Immature natural killer cell (primary cell): ENCODE results near the gene RPP25L. TPM values are rescaled to one million over a fixed set of nuclear protein-coding genes. Genes with fewer than 3 reads are reported as not detected.
A peak's percentile ranks its signal among the peaks of the same experiment; 100 is the strongest.

ENCODE experiments used
- DNase-seq, 3 donors: peaks; one replicate each; pipeline ENCODE4 v3.0.0; 2022; ENCODE audit warnings: mixed read lengths in 1 of 3
- H3K27ac Mint-ChIP-seq, 6 donors: one replicate each; pipeline ENCODE4 v1.8.0; 2020; ENCODE audit warnings: mixed read lengths in 6 of 6, mild to moderate bottlenecking in 5 of 6, inconsistent platforms in 4 of 6, moderate library complexity in 3 of 6
- H3K27me3 Mint-ChIP-seq, 3 donors: one replicate each; pipeline ENCODE4 v1.8.0; 2020 to 2021; ENCODE audit warnings: low read depth in 3 of 3, mild to moderate bottlenecking in 3 of 3, mixed read lengths in 3 of 3, moderate library complexity in 3 of 3, inconsistent platforms in 1 of 3
- H3K36me3 Mint-ChIP-seq, 3 donors: one replicate each; pipeline ENCODE4 v1.8.0; 2020; ENCODE audit warnings: mixed read lengths in 3 of 3, inconsistent platforms in 2 of 3, mild to moderate bottlenecking in 2 of 3
- H3K4me1 Mint-ChIP-seq, 2 donors: one replicate each; pipeline ENCODE4 v1.8.0; 2020; ENCODE audit warnings: inconsistent platforms in 2 of 2, mild to moderate bottlenecking in 2 of 2, mixed read lengths in 2 of 2, moderate library complexity in 1 of 2
- H3K4me3 Mint-ChIP-seq, 5 donors: one replicate each; pipeline ENCODE4 v1.8.0; 2020; ENCODE audit warnings: mild to moderate bottlenecking in 5 of 5, mixed read lengths in 5 of 5, inconsistent platforms in 3 of 5, moderate library complexity in 3 of 5
- H3K9me3 Mint-ChIP-seq, 6 donors: one replicate each; pipeline ENCODE4 v1.8.0; 2020; ENCODE audit warnings: mild to moderate bottlenecking in 6 of 6, mixed read lengths in 6 of 6, inconsistent platforms in 4 of 6, moderate library complexity in 3 of 6
- polyA plus RNA-seq, 3 donors: library from polyadenylated mRNA; unstranded; fragments of 300-500 nt; fragmentation: Illumina TruSeq; gene quantifications; one replicate each; pipeline ENCODE4 v1.2.3, GENCODE V29; 2021

RPP25L gene
- polyA plus RNA-seq, 3 donors from 2014 or later, result 42.3 to 52.0 (median 43.4) TPM

- H3K36me3 Mint-ChIP-seq, result no peaks in the 10 kb centered on the region
- H3K4me1 Mint-ChIP-seq, result peaks cover 0 to 5% of the 10 kb centered on the region in 2 donors
- peaks cover 0 to 2% (median 0%) of the 10 kb centered on the region in 6 donors for H3K9me3 Mint-ChIP-seq
- DNase-seq, result no peak
- no peak overlapping the region for H3K4me3 Mint-ChIP-seq
- no peak overlapping the region for H3K27ac Mint-ChIP-seq
- H3K27me3 Mint-ChIP-seq, result peaks cover 18 to 27% (median 23%) of the 10 kb centered on the region in 3 donors
Measured at GRCh38 chr9:34579808-34580163, 32.1 kb downstream of the RPP25L start.

DNA sequence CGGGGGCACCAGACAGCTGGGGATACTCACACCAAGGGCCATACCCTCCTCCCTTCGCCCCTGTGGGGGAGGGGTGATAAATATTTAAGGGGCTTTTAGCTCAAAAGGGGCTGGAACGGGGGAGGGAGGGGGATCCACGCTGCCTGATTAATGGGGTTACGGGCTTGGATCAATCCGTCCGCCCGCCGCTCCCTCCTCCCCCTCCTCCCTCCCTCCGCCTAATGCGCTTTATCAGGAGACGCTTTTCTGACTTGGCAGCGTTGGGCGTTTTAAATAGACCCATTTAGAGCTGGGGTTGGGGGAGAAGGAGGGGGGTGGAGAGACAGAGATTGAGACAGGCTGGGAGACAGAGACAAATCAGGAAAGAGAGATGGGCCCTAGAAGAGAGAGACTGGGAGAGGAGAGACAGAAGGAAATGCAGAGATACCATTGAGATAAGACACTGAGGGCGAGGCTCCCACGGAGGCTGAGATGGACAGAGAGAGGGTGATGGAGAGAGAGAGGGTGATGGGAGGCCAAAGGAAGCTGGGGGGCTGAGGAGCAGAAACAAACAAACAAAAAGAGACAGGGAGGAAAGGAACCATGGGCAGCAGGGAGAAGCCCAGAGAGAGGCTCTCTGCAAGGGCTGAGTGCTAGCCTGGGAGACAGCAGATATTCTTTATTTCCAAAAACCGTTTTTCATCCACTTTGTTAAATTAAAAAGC is 32.6 kb downstream of the RPP25L start:
- no peaks in the 10 kb centered on the region for H3K36me3 Mint-ChIP-seq
- H3K27me3 Mint-ChIP-seq, result peaks cover 21 to 27% (median 23%) of the 10 kb centered on the region in 3 donors
- peaks cover 0 to 2% (median 0%) of the 10 kb centered on the region in 6 donors for H3K9me3 Mint-ChIP-seq
- no peak overlapping the region for H3K4me3 Mint-ChIP-seq
- H3K27ac Mint-ChIP-seq, result no peak overlapping the region
- no peak for DNase-seq
- peaks cover 0 to 5% of the 10 kb centered on the region in 2 donors for H3K4me1 Mint-ChIP-seq

DNA sequence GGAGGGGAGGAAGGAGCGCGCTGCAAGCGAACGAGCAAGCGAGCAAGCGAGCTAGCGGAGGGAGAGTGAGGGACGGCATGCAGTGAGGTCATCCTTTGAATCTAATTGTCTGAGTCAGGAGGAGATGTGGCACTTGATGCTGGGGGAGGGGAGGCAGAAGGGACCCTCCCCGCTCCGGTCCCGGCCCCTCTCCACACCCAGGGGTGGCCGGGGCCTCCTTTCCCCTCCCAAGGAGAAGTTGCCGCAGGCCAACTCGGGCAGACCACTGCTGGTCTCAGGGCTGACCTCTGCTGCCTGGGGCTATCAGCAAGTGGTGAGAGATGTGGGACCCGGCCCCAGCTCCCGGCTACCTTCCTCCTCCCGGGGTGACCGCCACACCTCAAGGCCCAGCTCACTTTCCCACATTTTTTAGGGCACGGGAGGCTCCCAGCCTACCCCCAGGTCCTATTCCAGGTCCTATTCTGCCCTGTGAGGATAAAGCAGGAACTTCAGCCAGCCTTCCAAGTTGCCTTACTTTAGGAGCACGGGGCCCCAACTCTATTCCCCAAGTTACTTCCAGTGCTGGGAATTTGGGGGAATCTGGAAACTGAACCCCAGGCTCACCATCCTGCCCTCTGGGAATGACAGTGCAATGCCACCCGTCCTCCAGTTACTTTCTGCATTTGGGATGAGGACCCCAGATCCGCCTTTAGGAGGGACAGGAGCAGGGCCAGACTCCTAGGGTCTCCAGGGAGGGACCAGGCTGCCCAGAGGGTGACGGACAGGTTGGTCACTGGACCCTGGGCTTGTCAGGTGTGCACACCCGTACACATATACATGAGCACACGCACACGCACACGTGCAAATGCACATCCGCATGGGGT is 33.4 kb downstream of the RPP25L start:
- Mint-ChIP-seq H3K27ac (no peak overlapping the region), H3K9me3 (peaks cover 0 to 2% (median 0%) of the 10 kb centered on the region in 6 donors), H3K4me3 (peak overlapping the region in 1 of 5 donors; percentile 39), H3K4me1 (peaks cover 0 to 5% of the 10 kb centered on the region in 2 donors), H3K27me3 (peaks cover 21 to 27% (median 24%) of the 10 kb centered on the region in 3 donors), H3K36me3 (no peaks in the 10 kb centered on the region)
- DNase-seq, result no peak

- H3K27ac Mint-ChIP-seq, result no peak overlapping the region
- DNase-seq, result no peak
- H3K4me3 Mint-ChIP-seq, result peak overlapping the region in 3 of 5 donors; percentile 21 to 61 (median 46)
- H3K4me1 Mint-ChIP-seq, result peaks cover 0 to 5% of the 10 kb centered on the region in 2 donors
- no peaks in the 10 kb centered on the region for H3K36me3 Mint-ChIP-seq
- H3K9me3 Mint-ChIP-seq, result peaks cover 0 to 2% (median 0%) of the 10 kb centered on the region in 6 donors
- peaks cover 21 to 27% (median 22%) of the 10 kb centered on the region in 3 donors for H3K27me3 Mint-ChIP-seq
Measured at GRCh38 chr9:34577400-34578240, 34.3 kb downstream of the RPP25L start.

DNA sequence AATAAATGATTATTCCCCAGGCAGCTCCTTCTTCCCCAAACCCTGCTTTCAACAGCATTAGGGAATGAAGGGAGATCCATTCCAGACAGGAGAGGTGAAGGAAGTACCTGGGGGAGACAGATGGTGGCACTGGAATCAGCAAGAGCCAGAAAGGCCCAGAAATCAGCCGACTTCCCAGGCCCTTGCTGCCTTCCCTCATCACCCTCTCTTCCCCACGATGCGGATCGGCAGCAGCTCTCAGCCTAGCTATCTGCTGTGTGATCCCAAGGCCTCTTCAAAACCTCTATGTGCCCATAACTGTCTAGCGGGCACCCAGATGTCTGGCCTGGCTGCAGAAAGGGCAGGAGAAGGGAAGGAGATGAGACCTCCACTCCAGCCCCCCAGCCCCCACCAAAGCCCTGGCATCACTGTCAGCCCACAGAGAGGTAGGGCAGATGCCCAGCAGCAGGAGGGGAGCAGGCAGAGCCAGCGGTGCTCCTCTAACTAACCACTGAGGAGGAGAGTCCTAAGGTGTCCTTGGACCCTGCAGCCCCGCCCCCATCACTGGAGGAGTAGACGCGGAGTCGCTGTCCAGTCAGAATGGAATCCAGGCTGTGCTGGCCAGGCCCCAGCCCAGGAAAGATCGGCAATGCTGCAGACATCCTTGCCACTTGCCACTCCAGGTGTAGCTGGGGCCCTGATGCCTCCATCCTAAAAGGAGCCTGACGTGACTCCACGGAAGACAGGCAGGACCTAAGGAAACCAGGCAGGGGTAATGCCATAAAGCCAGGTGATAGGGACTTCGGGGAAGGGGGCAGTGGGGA is 35.1 kb downstream of the RPP25L start:
- no peak overlapping the region for H3K27ac Mint-ChIP-seq
- H3K4me3 Mint-ChIP-seq, result peak overlapping the region in 2 of 5 donors; percentile 46 to 61
- no peak for DNase-seq
- peaks cover 0 to 2% (median 0%) of the 10 kb centered on the region in 6 donors for H3K9me3 Mint-ChIP-seq
- peaks cover 20 to 27% (median 21%) of the 10 kb centered on the region in 3 donors for H3K27me3 Mint-ChIP-seq
- H3K36me3 Mint-ChIP-seq, result no peaks in the 10 kb centered on the region
- peaks cover 0 to 5% of the 10 kb centered on the region in 2 donors for H3K4me1 Mint-ChIP-seq

GRCh38 chr9:34575862-34576596 is 35.9 kb downstream of the RPP25L start:
- Mint-ChIP-seq H3K9me3 (peaks cover 0 to 2% (median 0%) of the 10 kb centered on the region in 6 donors), H3K36me3 (no peaks in the 10 kb centered on the region), H3K4me3 (no peak overlapping the region), H3K27ac (no peak overlapping the region), H3K4me1 (peaks cover 0 to 5% of the 10 kb centered on the region in 2 donors), H3K27me3 (peaks cover 17 to 25% (median 18%) of the 10 kb centered on the region in 3 donors)
- no peak for DNase-seq

GRCh38 chr9:34575241-34575640 is 36.7 kb downstream of the RPP25L start:
- H3K27me3 Mint-ChIP-seq, result peaks cover 17 to 26% (median 20%) of the 10 kb centered on the region in 3 donors
- H3K36me3 Mint-ChIP-seq, result no peaks in the 10 kb centered on the region
- H3K27ac Mint-ChIP-seq, result no peak overlapping the region
- H3K9me3 Mint-ChIP-seq, result peaks cover 0 to 2% (median 0%) of the 10 kb centered on the region in 6 donors
- no peak overlapping the region for H3K4me3 Mint-ChIP-seq
- DNase-seq, result no peak
- H3K4me1 Mint-ChIP-seq, result peaks cover 0 to 5% of the 10 kb centered on the region in 2 donors

DNA sequence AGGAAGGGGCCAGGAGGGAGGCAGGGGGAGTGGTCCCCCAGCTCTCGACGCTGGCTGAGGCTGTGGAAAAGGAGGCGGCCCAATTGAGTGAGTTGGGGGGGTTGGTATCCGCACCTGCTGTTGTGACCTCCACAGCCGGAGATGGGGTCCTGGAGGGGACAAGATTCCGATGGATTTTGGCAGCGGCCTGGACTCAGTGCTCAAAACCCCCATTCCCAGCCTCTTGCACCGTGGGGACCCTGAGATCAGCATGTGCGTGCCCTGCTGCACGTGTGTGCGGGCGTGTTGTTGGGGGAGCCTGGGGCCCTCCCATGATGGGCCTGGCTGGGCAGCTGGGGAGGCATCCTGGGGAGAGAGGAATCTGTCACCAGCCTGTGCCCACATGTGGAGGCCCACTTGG is 37.3 kb downstream of the RPP25L start:
- Mint-ChIP-seq H3K36me3 (no peaks in the 10 kb centered on the region), H3K9me3 (peaks cover 0 to 2% (median 0%) of the 10 kb centered on the region in 6 donors), H3K4me1 (peaks cover 0 to 5% of the 10 kb centered on the region in 2 donors), H3K4me3 (no peak overlapping the region), H3K27ac (no peak overlapping the region), H3K27me3 (peaks cover 17 to 20% (median 19%) of the 10 kb centered on the region in 3 donors)
- DNase-seq, result no peak

GRCh38 chr9:34573599-34574325 is 38.1 kb downstream of the RPP25L start:
- peaks cover 0 to 5% of the 10 kb centered on the region in 2 donors for H3K4me1 Mint-ChIP-seq
- no peak for DNase-seq
- H3K4me3 Mint-ChIP-seq, result no peak overlapping the region
- H3K9me3 Mint-ChIP-seq, result peaks cover 0 to 2% (median 0%) of the 10 kb centered on the region in 6 donors
- H3K27ac Mint-ChIP-seq, result no peak overlapping the region
- no peaks in the 10 kb centered on the region for H3K36me3 Mint-ChIP-seq
- H3K27me3 Mint-ChIP-seq, result peaks cover 13 to 20% (median 19%) of the 10 kb centered on the region in 3 donors

DNA sequence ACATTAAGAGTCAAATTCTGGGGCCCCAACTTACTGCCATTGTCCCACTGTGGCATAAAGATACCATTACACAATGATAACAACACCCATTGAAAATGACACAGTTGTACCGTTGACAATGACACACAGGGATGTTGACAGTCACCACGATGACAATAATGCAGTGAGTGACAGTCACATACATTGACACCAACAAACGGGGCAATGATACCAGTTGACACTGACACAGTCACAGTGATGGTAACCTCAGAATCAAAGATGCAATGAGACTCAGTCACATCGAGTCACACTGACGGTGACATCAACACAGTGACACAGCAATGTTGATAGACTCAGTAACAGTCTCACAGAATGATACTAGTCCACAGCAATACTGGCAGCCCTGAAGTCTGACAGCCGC is 39.3 kb downstream of the RPP25L start:
- H3K9me3 Mint-ChIP-seq, result peaks cover 0 to 2% (median 0%) of the 10 kb centered on the region in 6 donors

DNA sequence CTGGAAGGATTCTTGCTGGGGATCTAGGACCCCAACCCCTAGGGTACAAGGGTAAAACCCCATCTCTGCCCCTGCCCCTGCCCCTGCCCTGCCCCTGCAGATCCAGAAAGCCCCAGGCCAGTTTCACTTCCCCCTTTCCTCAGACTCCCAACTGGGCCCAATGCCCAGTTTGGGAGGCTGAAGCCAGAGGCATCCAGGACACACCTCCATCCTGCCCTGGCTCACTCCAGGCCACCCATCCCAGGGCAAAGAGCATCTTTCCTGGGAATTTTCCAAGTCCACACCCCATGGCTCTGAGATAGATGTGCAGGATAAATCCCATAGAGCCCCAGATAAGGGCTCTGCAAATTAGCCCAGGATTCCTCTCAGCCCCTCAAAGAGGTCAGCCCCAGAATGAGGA is 39.8 kb downstream of the RPP25L start:
- peaks cover 5 to 23% (median 18%) of the 10 kb centered on the region in 3 donors for H3K27me3 Mint-ChIP-seq
- H3K4me1 Mint-ChIP-seq, result peaks cover 0 to 3% of the 10 kb centered on the region in 2 donors
- no peak overlapping the region for H3K4me3 Mint-ChIP-seq
- no peak for DNase-seq
- peaks cover 0 to under 1% (median 0%) of the 10 kb centered on the region in 6 donors for H3K9me3 Mint-ChIP-seq
- H3K27ac Mint-ChIP-seq, result no peak overlapping the region
- no peaks in the 10 kb centered on the region for H3K36me3 Mint-ChIP-seq

More for the DNA sequence above, 39.3 kb downstream of the RPP25L start:
- Mint-ChIP-seq H3K4me3 (no peak overlapping the region), H3K4me1 (peaks cover 0 to 5% of the 10 kb centered on the region in 2 donors), H3K27me3 (peaks cover 9 to 26% (median 21%) of the 10 kb centered on the region in 3 donors), H3K36me3 (no peaks in the 10 kb centered on the region), H3K27ac (no peak overlapping the region)
- no peak for DNase-seq

- H3K4me1 Mint-ChIP-seq, result no peaks in the 10 kb centered on the region
- H3K36me3 Mint-ChIP-seq, result no peaks in the 10 kb centered on the region
- no peak overlapping the region for H3K4me3 Mint-ChIP-seq
- no peak overlapping the region for H3K27ac Mint-ChIP-seq
- peaks cover 6 to 22% (median 18%) of the 10 kb centered on the region in 3 donors for H3K27me3 Mint-ChIP-seq
- DNase-seq, result no peak
- no peaks in the 10 kb centered on the region for H3K9me3 Mint-ChIP-seq
Measured at GRCh38 chr9:34571481-34571810, 40.5 kb downstream of the RPP25L start.
